Lower leg skin (tissue), 3 donors: ENCODE measurements around the gene USP17L25.
"Not testable (repeated sequence)": the region's sequence is repeated elsewhere in the genome, so short reads cannot be mapped to it uniquely, and the experiment has no call there.

ENCODE experiments used
- CTCF ChIP-seq, 3 donors: fragments of 450-650 bp; IDR thresholded peaks; one replicate each; pipeline ENCODE4 v1.5.1; 2016; ENCODE audit warnings: antibody characterized with exemption in 3 of 3, mild to moderate bottlenecking in 3 of 3, moderate library complexity in 2 of 3
- POLR2A ChIP-seq, 2 donors: fragments of 450-650 bp; IDR thresholded peaks; one replicate each; pipeline ENCODE4 v1.6.1; 2016 to 2017; ENCODE audit warnings: antibody characterized with exemption in 2 of 2, mild to moderate bottlenecking in 1 of 2, moderate library complexity in 1 of 2

DNA sequence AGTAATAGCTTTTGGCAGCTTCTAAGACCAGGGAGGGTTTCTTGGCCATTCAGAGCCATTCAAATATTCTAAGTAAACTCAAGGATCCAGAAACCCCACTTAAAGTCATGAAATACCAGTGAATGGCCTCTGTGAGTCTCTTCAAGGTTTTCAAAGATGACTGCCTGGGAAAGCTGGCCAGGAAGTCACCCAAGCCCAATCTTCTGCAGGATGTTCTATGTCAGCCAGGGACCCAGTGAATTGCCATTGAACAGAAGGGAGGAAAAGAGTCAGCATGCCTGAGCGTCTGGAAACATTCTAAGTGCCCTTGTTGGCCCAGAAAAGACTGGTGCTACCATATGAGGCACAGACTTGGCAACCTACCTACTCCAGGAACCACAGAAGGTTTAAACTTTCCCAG is 50.2 kb downstream of the USP17L25 start:
- not testable (repeated sequence) for TF ChIP-seq CTCF, POLR2A (IDR thresholded peaks at IDR 0.05)
